GM18517 (cell line): ENCODE results near the gene CHMP2A.

Experiments
- ATAC-seq: cut with Tn5 transposase; IDR thresholded peaks from one replicate; pipeline ENCODE4 v1.9.1; 2021; ENCODE audit warnings: mild to moderate bottlenecking, moderate library complexity; ENCODE audit not compliant: unreplicated experiment

Gene CHMP2A

DNA sequence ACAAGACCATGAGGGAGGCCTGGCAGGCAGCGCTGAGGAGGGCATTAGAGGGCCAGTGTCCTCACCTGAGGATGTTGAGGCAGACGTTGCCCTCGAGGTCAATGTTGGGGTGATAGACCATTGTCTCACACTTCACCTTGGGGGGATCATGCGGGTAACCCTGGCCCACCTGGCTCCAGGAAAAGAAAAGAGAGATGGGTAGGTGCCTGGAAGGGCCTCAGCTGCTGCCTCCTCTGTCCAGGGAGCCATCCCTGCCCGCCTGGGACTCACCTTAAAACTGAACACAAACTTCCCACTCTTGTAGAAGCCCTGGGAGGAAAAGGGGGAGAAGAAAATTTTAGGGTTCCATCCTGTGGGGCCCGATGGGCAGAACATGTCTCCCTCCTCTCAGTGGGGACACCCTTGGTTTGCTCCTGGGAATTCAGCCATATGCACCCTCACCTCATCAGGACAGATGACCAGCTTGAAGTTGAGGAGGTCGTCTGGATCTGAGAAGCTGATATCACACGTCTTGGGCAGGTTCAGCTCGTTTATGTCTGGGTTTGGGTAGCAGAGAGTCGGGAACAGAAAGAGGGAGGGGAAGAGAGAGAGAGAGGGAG is 1.8 kb upstream of the CHMP2A start:
- no peak for ATAC-seq

- ATAC-seq = no peak
Measured at GRCh38 chr19:58555920-58556621, 1.2 kb upstream of the CHMP2A start.

DNA sequence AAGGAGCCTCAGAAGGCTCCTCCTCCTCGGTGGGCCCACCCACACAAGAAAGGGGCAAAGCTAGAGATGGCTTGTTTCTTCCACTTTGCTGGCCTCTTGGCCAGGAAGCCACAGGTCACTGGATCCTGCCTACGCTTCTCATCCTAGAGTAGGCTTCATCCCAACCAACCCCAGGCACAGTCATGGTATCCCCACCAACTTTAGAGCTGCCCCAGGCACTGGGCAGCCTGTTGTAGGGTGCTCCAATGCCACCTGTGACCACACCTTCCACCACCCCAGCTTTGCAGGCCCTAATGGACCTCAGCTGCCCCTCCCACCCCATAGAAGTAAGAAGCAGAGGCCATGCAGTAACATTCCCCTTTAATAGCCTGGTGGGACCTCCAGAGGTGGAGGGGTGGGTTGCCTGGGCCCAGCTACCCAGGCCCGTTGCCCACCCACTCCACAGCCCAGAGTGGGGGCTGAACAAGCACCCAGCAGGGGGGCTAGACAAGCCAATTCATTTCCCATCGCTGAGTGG is 522 bp upstream of the CHMP2A start:
- no peak for ATAC-seq

DNA sequence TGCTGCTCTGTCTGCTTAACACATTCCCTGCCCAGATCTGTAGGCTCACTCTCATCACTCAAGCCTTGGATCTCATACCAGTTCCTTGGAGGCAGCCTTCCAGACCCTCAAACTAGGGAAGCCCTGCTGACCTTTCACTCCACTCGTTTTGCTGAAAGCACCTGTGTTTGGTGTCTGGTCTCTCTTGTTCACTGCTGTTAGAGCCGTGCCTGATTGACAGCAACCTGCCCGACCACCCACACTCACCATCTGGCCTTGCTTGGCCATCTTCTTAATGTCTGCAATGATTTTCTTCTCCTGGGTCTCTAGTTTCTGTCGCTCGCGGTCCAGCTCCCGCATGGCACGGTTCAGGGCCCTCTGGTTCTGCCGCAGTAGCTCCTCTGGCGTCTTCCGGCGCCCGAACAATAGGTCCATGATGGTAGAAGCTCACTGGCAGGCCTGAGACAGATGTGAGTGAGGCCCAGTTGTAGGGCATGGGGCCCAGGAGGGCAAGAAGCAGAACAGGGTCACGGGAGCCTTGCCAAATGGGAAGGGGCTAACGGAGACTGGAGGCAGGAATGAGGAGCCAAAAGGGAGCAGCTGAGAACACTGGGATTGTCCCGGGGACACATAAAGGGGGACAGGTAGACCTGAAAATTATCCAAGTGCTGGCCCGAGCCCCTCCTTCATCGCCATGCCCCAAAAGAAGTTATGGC is 959 bp downstream of the CHMP2A start:
- ATAC-seq = no peak

GRCh38 chr19:58552655-58553054 is 2.2 kb downstream of the CHMP2A start:
- ATAC-seq = no peak

DNA sequence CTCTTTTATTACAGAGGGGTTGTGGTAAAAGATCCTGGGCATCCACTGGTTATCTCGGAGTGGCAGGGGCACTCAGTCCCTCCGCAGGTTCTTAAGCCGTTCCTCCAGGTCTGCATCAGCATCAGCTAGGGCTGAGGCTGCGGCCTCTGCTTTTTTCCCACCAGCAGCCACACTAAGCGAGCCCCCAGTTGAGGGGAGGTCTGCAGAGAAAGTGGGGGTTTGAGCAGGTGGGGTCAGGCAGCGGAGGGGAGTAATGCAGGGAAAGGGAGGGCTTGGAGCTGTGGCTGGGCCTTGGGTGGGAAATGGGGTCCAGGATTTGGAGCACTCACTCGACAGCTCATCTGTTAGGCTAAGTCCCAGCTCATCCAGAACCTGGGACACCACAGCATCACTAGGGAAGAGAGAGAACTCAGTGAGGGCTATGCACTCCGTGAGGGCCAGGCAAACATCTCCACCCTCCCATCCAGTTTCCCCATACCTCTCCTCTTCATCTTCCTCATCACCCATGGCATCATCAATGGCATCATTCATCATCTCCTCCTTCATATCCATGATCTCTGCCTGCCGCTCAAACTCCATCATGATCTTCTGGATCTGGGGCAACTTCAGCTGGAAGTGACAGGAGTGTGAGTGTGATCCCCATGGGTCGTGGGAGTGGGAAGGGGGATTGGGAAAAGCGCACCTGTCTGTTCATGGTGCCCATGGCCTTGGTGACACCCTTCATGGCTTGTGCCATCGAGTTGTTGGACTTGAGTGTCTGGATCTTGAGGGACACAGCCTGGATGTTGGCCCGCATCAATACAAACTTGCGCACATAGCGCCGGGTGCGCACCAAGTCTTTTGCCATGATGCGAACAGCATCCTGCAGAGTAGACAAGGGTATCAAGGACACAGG is 3.1 kb downstream of the CHMP2A start:
- no peak for ATAC-seq

GRCh38 chr19:58551123-58551497 is 3.8 kb downstream of the CHMP2A start:
- no peak for ATAC-seq

GRCh38 chr19:58550362-58551122 is 4.4 kb downstream of the CHMP2A start:
- no peak for ATAC-seq

DNA sequence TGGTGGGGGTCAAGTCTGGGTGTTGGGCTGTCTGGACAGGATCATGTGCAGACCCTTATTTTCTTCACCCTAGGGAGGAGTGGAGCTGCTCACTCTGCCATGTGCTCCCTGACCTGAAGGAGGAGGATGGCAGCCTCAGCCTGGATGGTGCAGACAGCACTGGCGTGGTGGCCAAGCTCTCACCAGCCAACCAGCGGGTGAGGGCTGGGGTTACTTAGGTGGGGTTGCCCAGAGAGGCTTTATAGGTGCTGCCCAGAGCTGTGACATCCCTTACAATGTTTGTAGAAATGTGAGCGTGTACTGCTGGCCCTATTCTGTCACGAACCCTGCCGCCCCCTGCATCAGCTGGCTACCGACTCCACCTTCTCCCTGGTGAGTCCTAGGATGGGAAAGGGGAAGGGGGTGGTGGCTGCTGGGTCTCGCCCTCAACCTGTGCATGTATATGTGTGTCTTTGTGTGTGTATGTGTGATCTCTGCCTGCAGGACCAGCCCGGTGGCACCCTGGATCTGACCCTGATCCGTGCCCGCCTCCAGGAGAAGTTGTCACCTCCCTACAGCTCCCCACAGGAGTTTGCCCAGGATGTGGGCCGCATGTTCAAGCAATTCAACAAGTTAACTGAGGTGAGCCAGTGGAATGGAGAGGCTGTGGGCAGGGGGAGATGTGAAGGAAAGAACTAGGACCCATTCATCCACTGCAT is 5.1 kb downstream of the CHMP2A start:
- no peak for ATAC-seq

- no peak for ATAC-seq
Measured at GRCh38 chr19:58548859-58549663, 5.8 kb downstream of the CHMP2A start.

DNA sequence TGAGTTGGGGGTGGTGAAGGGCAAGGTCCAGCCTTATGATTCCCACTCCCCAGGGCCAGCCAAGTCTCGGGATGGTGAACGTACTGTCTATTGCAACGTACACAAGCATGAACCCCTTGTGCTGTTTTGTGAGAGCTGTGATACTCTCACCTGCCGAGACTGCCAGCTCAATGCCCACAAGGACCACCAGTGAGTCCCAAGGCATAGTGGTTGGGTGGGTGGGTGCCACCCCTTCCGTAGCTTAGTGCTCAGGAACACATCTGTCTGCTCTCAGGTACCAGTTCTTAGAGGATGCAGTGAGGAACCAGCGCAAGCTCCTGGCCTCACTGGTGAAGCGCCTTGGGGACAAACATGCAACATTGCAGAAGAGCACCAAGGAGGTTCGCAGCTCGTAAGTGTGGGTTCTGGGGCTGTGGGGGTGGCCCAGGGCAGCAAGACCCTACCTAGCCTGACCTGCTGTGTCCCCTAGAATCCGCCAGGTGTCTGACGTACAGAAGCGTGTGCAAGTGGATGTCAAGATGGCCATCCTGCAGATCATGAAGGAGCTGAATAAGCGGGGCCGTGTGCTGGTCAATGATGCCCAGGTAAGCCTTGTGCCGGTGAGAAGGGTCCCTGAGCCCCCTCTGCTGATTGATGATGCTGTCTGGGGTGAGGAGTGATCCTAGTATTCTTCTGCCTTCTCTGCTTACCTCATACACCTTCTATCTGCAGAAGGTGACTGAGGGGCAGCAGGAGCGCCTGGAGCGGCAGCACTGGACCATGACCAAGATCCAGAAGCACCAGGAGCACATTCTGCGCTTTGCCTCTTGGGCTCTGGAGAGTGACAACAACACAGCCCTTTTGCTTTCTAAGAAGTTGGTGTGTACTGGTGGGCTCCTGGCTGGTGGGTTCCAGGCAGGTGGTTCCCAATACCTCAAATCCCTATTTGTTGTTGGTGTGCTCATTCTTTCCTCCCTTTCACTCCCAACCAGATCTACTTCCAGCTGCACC is 7.3 kb downstream of the CHMP2A start:
- ATAC-seq = no peak

- ATAC-seq = no peak
Measured at GRCh38 chr19:58546019-58546530, 8.8 kb downstream of the CHMP2A start.

GRCh38 chr19:58545286-58546018 is 9.5 kb downstream of the CHMP2A start:
- ATAC-seq = no peak

GRCh38 chr19:58544591-58545285 is 10.2 kb downstream of the CHMP2A start:
- ATAC-seq = peak; percentile 44

DNA sequence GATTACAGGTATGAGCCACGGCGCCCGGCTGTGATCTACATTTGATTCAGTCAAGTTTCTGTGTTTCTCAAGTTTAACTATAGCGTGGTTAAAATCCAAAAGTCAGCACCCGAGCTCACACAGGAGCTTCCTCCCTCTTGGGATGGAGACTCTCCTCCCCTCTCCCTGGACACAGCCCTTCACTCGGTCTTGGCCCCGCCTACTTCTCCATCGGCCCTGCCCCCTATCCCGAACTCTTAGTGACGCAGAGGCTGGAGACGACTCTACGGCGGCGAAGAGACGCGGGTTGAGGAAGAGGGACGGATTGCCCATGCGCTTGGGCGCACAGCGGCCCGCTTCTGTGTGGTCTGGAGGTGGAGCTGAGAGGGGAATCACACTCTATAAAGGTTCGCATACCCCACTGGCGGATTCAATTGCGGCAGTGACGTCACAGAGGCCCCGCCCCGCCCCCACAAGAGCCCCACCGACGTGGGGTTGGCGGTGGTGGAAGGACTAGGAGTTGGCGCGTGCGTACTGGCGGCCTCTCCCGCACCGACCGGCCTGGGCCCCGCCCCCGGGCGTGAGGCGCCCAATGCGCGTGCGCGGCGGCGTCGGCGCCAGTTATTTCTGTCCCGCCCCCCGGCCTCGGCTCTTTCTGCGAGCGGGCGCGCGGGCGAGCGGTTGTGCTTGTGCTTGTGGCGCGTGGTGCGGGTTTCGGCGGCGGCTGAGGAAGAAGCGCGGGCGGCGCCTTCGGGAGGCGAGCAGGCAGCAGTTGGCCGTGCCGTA is 10.9 kb downstream of the CHMP2A start, which contains the start of gene TRIM28:
TRIM28 (plus strand) TSS at position 239 of the 765 bp plus-strand sequence. CDS start 694 bp downstream, outside the sequence.
- peak; percentile 82 for ATAC-seq
